ENCODE data around the gene MTRF1L.

- TF ChIP-seq XBP1 (CRISPR knock-in tag; IDR thresholded peaks at IDR 0.05) (no peak), DNMT3B (CRISPR knock-in tag; conservative IDR thresholded peaks at IDR 0.05) (no peak), POLR2A (IDR thresholded peaks at IDR 0.05; ENCODE audit: insufficient read depth in 1 of 2, low read depth in 2 of 2, low read length in 2 of 2) (no peak), CTCF (CRISPR knock-in tag; IDR thresholded peaks at IDR 0.05) (no peak), ZNF121 (CRISPR knock-in tag; IDR thresholded peaks at IDR 0.05) (no peak), PLRG1 (conservative IDR thresholded peaks at IDR 0.05) (no peak), ZNF598 (CRISPR knock-in tag; IDR thresholded peaks at IDR 0.05; ENCODE audit: borderline replicate concordance) (no peak), ZNF337 (CRISPR knock-in tag; IDR thresholded peaks at IDR 0.05; ENCODE audit: borderline replicate concordance, low read depth) (no peak), GABPA (IDR thresholded peaks at IDR 0.05; ENCODE audit: low read depth, low read length) (no peak), GABPA (CRISPR knock-in tag; IDR thresholded peaks at IDR 0.05; ENCODE audit: low read depth) (no peak), EZH2 (conservative IDR thresholded peaks at IDR 0.05; ENCODE audit: low read depth, low read length) (no peak), CEBPB (IDR thresholded peaks at IDR 0.05; ENCODE audit: borderline replicate concordance, low read depth, low read length) (no peak), HMGXB4 (CRISPR knock-in tag; IDR thresholded peaks at IDR 0.05; ENCODE audit: borderline replicate concordance in 1 of 2, low read depth in 1 of 2) (no peak), TOE1 (CRISPR knock-in tag; IDR thresholded peaks at IDR 0.05) (no peak), ARID3A (IDR thresholded peaks at IDR 0.05; ENCODE audit: low read depth, low read length) (no peak)
These were observed 36.0 kb upstream of the MTRF1L start for GRCh38 chr6:153038378-153039057.

All from HepG2 (cell line).